Esophagus squamous epithelium (tissue), 4 donors: Measurements from ENCODE around the gene UQCC3.
"Not testable (repeated sequence)": the region's sequence is repeated elsewhere in the genome, so short reads cannot be mapped to it uniquely, and the experiment has no call there.

Experiments used
- CTCF ChIP-seq, 6 experiments: fragments of 450-650 bp in 4 of 6; fragments of 200-600 bp in 2 of 6; sonication (generic) in 2 of 6; IDR thresholded peaks; one replicate each; pipeline ENCODE4 v1.5.1; 2016 to 2019; ENCODE audit warnings: antibody characterized with exemption in 6 of 6, mild to moderate bottlenecking in 4 of 6, moderate library complexity in 4 of 6
- POLR2A ChIP-seq, 4 donors: fragments of 450-650 bp; IDR thresholded peaks; one replicate each; pipeline ENCODE4 v1.6.1; 2017; ENCODE audit warnings: antibody characterized with exemption in 4 of 4, mild to moderate bottlenecking in 4 of 4, moderate library complexity in 3 of 4

GRCh38 chr11:62693624-62694023 lies 22.2 kb downstream of the UQCC3 start:
- TF ChIP-seq CTCF, POLR2A (IDR thresholded peaks at IDR 0.05): not testable (repeated sequence)
